ENCODE data around the gene OFD1. TPM values are rescaled to one million over a fixed set of nuclear protein-coding genes. Genes with fewer than 3 reads are reported as not detected.
A peak's percentile ranks its signal among the peaks of the same experiment; 100 is the strongest.

The OFD1 gene
- total RNA-seq, 1 donor from 2014 or later = 28.5 TPM

DNA sequence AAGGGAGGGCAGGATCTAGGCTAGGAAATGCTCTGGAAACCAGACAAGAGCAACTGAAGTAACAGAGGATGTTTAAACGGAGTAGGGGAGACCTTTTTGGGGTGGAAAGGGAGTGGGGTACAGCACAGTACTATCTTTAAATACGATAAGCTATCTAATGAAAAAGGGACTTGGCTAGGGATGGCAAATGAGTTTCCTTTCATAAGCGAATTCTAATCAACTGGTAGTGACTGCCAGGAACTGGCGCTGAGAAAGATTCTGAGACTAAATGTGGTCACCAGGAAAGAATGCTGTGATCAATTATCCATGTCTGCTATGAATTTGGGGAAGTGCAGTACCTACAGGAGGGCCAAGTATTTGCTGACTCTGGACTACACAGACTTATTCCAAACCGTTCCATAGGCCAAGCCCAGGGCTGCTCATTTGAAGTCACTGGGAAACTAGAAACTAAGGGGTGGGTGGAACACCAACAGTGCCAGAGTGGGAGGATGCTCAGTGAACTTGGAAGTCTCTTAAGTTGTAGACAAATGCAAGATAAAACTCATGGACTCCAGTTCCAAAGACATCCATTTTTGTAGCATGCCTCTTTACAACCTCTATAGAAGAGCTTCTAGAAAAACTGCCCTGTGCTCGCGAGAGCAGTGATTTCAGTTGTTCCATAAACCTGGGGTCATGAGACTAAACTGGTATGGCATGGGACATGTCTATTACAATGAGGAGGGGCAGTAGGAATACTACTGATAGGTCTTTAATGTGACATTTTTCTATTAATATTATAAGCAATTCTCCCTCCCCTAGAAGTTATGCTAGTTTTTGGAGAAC is 2.1 kb upstream of the OFD1 start:
- H3K36me3 Mint-ChIP-seq (ENCODE audit: unreplicated experiment) = no peaks in the 10 kb centered on the region
- TF ChIP-seq, protein P1, sequence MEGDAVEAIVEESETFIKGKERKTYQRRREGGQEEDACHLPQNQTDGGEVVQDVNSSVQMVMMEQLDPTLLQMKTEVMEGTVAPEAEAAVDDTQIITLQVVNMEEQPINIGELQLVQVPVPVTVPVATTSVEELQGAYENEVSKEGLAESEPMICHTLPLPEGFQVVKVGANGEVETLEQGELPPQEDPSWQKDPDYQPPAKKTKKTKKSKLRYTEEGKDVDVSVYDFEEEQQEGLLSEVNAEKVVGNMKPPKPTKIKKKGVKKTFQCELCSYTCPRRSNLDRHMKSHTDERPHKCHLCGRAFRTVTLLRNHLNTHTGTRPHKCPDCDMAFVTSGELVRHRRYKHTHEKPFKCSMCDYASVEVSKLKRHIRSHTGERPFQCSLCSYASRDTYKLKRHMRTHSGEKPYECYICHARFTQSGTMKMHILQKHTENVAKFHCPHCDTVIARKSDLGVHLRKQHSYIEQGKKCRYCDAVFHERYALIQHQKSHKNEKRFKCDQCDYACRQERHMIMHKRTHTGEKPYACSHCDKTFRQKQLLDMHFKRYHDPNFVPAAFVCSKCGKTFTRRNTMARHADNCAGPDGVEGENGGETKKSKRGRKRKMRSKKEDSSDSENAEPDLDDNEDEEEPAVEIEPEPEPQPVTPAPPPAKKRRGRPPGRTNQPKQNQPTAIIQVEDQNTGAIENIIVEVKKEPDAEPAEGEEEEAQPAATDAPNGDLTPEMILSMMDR (IDR thresholded peaks at IDR 0.05; ENCODE audit: partially characterized antibody, unreplicated experiment) = no peak
- DNase-seq = no peak
- H3K27ac Mint-ChIP-seq (ENCODE audit: unreplicated experiment) = no peak overlapping the region
- peaks cover 7% of the 10 kb centered on the region for H3K27me3 Mint-ChIP-seq (ENCODE audit: unreplicated experiment)
- H3K4me1 Mint-ChIP-seq (ENCODE audit: low read depth, unreplicated experiment) = peaks cover 12% of the 10 kb centered on the region
- peak overlapping the region; percentile 36 for H3K4me3 Mint-ChIP-seq (ENCODE audit: unreplicated experiment)
- H3K9me3 Mint-ChIP-seq (ENCODE audit: unreplicated experiment) = peaks cover 5% of the 10 kb centered on the region

DNA sequence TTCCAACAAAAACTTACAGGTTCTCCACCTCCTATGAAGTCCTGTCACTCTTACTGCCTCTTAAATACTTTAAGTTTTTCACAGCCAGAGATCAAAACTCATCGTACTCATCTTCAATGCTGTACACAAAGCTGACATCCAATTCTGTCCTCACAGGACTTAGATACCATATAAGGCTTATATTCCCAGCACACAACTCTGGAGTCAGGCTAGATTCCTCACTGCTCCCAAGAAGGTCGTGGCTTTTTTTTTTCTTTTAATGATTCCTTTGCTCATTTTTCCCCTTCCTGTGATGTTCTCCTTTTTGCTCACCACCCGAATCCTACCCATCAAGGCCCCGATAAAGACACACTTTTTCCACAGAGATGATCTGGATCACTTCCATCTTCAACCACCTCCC is 1.0 kb upstream of the OFD1 start:
- Mint-ChIP-seq H3K36me3 (ENCODE audit: unreplicated experiment) (no peaks in the 10 kb centered on the region), H3K27ac (ENCODE audit: unreplicated experiment) (peak overlapping the region; percentile 94), H3K27me3 (ENCODE audit: unreplicated experiment) (peaks cover 7% of the 10 kb centered on the region), H3K4me1 (ENCODE audit: low read depth, unreplicated experiment) (peaks cover 12% of the 10 kb centered on the region), H3K9me3 (ENCODE audit: unreplicated experiment) (peaks cover 5% of the 10 kb centered on the region), H3K4me3 (ENCODE audit: unreplicated experiment) (peak overlapping the region; percentile 97)
- TF ChIP-seq, protein P1 (IDR thresholded peaks at IDR 0.05; ENCODE audit: partially characterized antibody, unreplicated experiment) = no peak
- DNase-seq = no peak

DNA sequence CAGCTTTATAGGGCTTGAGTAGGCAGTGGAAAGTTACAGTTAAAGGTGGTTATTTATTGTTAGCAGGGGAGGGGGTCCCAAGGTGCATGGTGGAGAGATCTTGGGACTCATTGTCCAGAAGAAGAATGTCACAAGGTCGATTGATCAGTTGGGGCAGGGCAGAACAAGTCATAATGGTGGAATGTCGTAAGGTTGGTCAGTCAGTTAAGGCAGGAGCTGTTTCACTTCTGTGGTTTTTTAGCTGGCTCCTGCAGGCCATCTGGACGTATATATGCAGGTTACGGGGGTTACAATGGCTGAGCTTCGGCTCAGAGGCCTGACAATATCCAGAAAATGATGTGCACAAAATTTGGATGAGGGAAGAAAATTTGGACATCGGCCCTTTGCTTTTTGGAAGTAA is 7.1 kb downstream of the OFD1 start:
- Mint-ChIP-seq H3K4me1 (ENCODE audit: low read depth, unreplicated experiment) (no peaks in the 10 kb centered on the region), H3K36me3 (ENCODE audit: unreplicated experiment) (no peaks in the 10 kb centered on the region), H3K9me3 (ENCODE audit: unreplicated experiment) (no peaks in the 10 kb centered on the region), H3K27ac (ENCODE audit: unreplicated experiment) (no peak overlapping the region), H3K27me3 (ENCODE audit: unreplicated experiment) (no peaks in the 10 kb centered on the region), H3K4me3 (ENCODE audit: unreplicated experiment) (no peak overlapping the region)
- no peak for DNase-seq
- TF ChIP-seq, protein P1 (IDR thresholded peaks at IDR 0.05; ENCODE audit: partially characterized antibody, unreplicated experiment) = no peak

DNA sequence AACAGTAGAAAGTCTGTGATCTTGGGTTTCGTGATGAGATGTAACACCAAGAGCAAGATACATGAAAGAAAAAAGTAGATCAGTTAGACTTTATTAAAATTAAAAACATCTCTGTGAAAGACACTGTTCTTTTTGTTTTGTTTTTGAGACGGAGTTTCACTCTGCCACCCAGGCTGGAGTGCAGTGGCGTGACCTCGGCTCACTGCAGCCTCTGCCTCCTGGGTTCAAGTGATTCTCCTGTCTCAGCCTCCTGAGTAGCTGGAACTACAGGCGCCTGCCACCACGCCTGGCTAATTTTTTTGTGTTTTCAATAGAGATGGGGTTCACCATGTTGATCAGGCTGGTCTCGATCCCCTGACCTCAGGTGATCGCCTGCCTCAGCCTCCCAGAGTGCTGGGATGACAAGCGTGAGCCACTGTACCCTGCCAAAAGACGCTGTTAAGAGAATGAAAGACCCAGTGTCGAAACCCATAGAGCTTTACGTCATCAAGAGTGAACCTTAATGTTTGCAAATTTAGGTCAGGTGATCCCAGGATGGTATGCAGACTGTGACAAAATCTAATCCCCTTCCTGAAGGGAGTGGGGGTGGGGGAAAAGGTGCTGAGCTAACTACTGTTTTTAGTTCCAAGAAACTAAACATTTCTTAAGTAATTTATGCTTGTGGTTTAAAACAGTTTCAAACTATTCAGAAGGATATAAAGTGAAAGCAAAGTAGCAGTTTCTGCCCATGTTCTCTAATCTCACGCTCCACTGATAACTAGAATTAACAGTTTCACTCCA is 8.0 kb downstream of the OFD1 start:
- H3K4me3 Mint-ChIP-seq (ENCODE audit: unreplicated experiment) = no peak overlapping the region
- H3K36me3 Mint-ChIP-seq (ENCODE audit: unreplicated experiment) = no peaks in the 10 kb centered on the region
- no peak overlapping the region for H3K27ac Mint-ChIP-seq (ENCODE audit: unreplicated experiment)
- TF ChIP-seq, protein P1 (IDR thresholded peaks at IDR 0.05; ENCODE audit: partially characterized antibody, unreplicated experiment) = no peak
- H3K27me3 Mint-ChIP-seq (ENCODE audit: unreplicated experiment) = no peaks in the 10 kb centered on the region
- DNase-seq = no peak
- H3K9me3 Mint-ChIP-seq (ENCODE audit: unreplicated experiment) = no peaks in the 10 kb centered on the region
- H3K4me1 Mint-ChIP-seq (ENCODE audit: low read depth, unreplicated experiment) = no peaks in the 10 kb centered on the region

DNA sequence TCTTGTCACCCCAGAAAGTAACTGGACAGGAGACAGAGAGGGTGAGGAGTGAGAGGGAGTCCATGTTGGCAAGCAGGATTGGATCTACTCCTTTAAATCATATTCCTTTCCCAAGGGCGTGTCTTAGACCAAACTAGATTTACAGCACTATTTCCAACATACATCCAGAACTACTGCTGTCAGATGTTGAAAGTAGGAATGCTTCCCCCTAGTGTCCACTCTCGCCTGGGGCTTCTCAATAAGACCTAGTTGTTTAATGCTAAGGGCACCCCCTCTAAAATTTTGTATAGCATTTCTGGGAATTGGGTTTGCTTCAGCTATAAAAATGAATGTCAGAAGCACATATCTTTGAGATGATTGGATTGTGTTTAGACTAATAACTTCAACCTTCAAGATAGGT is 13.3 kb downstream of the OFD1 start:
- H3K27ac Mint-ChIP-seq (ENCODE audit: unreplicated experiment) = no peak overlapping the region
- no peaks in the 10 kb centered on the region for H3K9me3 Mint-ChIP-seq (ENCODE audit: unreplicated experiment)
- no peaks in the 10 kb centered on the region for H3K36me3 Mint-ChIP-seq (ENCODE audit: unreplicated experiment)
- no peaks in the 10 kb centered on the region for H3K4me1 Mint-ChIP-seq (ENCODE audit: low read depth, unreplicated experiment)
- no peak overlapping the region for H3K4me3 Mint-ChIP-seq (ENCODE audit: unreplicated experiment)
- DNase-seq = peak; percentile 20
- TF ChIP-seq, protein P1 (IDR thresholded peaks at IDR 0.05; ENCODE audit: partially characterized antibody, unreplicated experiment) = no peak
- H3K27me3 Mint-ChIP-seq (ENCODE audit: unreplicated experiment) = no peaks in the 10 kb centered on the region
